ENCODE measurements around the gene RBM12.
"Not testable (repeated sequence)": the region's sequence is repeated elsewhere in the genome, so short reads cannot be mapped to it uniquely, and the experiment has no call there.

RBM12 gene

GRCh38 chr20:35702051-35702823, 37.5 kb upstream of the RBM12 start:
- Mint-ChIP-seq H3K4me1 (peaks cover 22 to 32% of the 10 kb centered on the region in 2 donors), H3K27ac (peak overlapping the region; percentile 79), H3K9me3 (no peaks in the 10 kb centered on the region), H3K4me3 (no peak overlapping the region), H3K27me3 (no peaks in the 10 kb centered on the region), H3K36me3 (peaks cover 29 to 56% of the 10 kb centered on the region in 2 donors)
- DNase-seq (no peak), ATAC-seq (replicated peaks) (no peak)

- H3K4me3 Mint-ChIP-seq = peak overlapping the region; percentile 95 to 99
- ATAC-seq (replicated peaks) (no peak), DNase-seq (no peak)
- H3K9me3 Mint-ChIP-seq = no peaks in the 10 kb centered on the region
- peak overlapping the region; percentile 100 for H3K27ac Mint-ChIP-seq
- peaks cover 31 to 59% of the 10 kb centered on the region in 2 donors for H3K36me3 Mint-ChIP-seq
- H3K4me1 Mint-ChIP-seq = peaks cover 20 to 33% of the 10 kb centered on the region in 2 donors
- no peaks in the 10 kb centered on the region for H3K27me3 Mint-ChIP-seq
Observed at GRCh38 chr20:35700625-35701148, 36.0 kb upstream of the RBM12 start.

DNA sequence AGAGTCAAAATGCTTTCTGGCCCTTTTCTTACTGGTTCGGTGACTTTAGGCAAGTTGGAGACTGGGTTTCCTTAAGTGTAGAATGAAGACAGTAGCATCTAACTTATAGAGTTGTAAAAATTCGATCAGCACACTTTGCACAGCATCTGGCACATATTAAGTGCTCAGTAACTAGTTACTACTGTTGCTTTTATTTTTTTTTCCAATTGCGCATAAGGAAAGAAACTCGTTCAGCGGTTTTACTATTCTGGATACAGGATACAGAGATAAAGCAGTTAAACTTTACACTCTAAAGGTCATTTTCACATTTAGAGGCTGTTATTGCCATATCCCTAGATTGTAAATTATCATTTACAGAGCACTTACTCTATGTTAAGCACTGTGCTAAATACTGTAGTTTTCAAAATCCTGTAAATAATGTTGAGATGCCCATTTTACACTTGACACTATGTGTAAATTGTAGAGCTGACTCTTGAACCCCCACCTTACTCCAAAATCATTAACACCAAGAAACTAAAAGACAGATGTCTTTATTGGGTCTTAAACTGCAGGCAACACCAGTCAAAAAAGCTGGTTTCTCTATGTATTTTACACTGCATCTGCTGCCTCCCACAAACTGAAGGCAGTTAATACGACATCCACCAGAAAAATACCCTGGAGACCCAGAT, 35.4 kb upstream of the RBM12 start:
- Mint-ChIP-seq H3K27me3 (no peaks in the 10 kb centered on the region), H3K4me1 (peaks cover 22 to 33% of the 10 kb centered on the region in 2 donors), H3K27ac (peak overlapping the region; percentile 100), H3K4me3 (peak overlapping the region; percentile 95 to 99), H3K36me3 (peaks cover 34 to 64% of the 10 kb centered on the region in 2 donors), H3K9me3 (no peaks in the 10 kb centered on the region)
- DNase-seq = no peak
- no peak for ATAC-seq (replicated peaks)

- Mint-ChIP-seq H3K27me3 (no peaks in the 10 kb centered on the region), H3K36me3 (peaks cover 31 to 59% of the 10 kb centered on the region in 2 donors), H3K4me3 (peak within 1 kb of the TSS; percentile 95 to 99), H3K4me1 (peaks cover 22 to 33% of the 10 kb centered on the region in 2 donors), H3K9me3 (no peaks in the 10 kb centered on the region), H3K27ac (peak within 1 kb of the TSS; percentile 100)
- ATAC-seq (replicated peaks) (peak; percentile 91 to 93), DNase-seq (peak; percentile 79)
Observed at GRCh38 chr20:35699127-35699956, 34.6 kb upstream of the RBM12 start, which contains the start of the genes NFS1 and ROMO1. Gene NFS1 (minus strand): TSS chr20:35699352. CDS start chr20:35699288, 64 bp downstream. Gene ROMO1 (plus strand): TSS chr20:35699405. CDS start chr20:35699633, 228 bp downstream.

DNA sequence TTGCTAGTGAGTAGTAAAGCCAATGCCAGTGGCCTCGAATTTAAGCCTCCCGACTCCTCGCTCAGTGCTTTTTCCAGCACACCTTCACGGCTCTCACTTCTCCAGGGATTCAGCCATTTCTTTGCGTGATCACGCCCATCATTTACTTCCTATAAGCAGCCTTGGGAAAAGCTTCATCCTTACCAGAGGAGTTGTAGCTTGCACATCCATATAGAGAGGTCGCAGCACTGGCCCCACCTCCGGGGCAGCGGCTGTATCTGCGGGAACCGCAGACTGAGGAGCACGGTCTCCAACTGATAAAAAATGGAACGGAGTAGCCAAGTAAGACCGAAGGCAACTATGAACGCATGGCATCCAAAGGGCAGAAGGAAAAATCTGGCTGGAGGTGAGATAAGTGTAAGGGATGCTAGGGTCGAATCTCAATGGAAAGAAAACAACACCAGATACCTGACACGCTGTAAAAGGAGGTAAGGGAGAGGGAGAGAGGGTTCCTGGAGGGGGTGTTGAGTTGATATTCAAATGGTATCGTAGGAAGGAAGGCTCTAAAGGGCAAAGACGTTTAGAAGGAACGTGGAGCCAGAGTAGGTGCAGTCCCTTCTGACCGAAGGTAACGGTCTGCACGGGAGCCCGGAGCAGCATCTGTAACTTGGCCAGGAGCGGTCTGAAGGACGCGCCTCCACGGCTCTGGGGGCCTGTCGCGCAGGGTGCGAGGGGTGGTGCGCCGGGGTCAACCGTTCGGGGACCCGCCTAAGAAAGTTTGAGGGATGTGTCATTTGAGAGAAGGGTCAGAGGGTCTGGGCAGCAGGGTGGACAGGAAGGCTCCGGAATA, 33.8 kb upstream of the RBM12 start:
- Mint-ChIP-seq H3K27ac (peak overlapping the region; percentile 98), H3K9me3 (no peaks in the 10 kb centered on the region)
- ATAC-seq (replicated peaks) = peak; percentile 62 to 69

GRCh38 chr20:35697696-35698297, 33.1 kb upstream of the RBM12 start:
- peaks cover 22 to 33% of the 10 kb centered on the region in 2 donors for H3K4me1 Mint-ChIP-seq
- no peaks in the 10 kb centered on the region for H3K9me3 Mint-ChIP-seq
- H3K36me3 Mint-ChIP-seq = peaks cover 22 to 46% of the 10 kb centered on the region in 2 donors
- no peaks in the 10 kb centered on the region for H3K27me3 Mint-ChIP-seq
- peak overlapping the region; percentile 95 to 99 for H3K4me3 Mint-ChIP-seq
- DNase-seq (no peak), ATAC-seq (replicated peaks) (no peak)
- peak overlapping the region; percentile 98 for H3K27ac Mint-ChIP-seq

More for the DNA sequence above, 33.8 kb upstream of the RBM12 start:
- Mint-ChIP-seq H3K27me3 (no peaks in the 10 kb centered on the region), H3K4me1 (peaks cover 22 to 33% of the 10 kb centered on the region in 2 donors), H3K4me3 (peak overlapping the region; percentile 95 to 99), H3K36me3 (peaks cover 23 to 51% of the 10 kb centered on the region in 2 donors)
- DNase-seq = no peak

- Mint-ChIP-seq H3K4me3 (no peak overlapping the region), H3K36me3 (peaks cover 22 to 35% of the 10 kb centered on the region in 2 donors), H3K4me1 (peaks cover 22 to 32% of the 10 kb centered on the region in 2 donors), H3K27me3 (no peaks in the 10 kb centered on the region), H3K27ac (no peak overlapping the region), H3K9me3 (no peaks in the 10 kb centered on the region)
- DNase-seq (no peak), ATAC-seq (replicated peaks) (no peak)
Observed at GRCh38 chr20:35695978-35696377, 31.3 kb upstream of the RBM12 start.

GRCh38 chr20:35695245-35695749, 30.6 kb upstream of the RBM12 start:
- H3K27me3 Mint-ChIP-seq = no peaks in the 10 kb centered on the region

GRCh38 chr20:35690265-35690664, 25.6 kb upstream of the RBM12 start:
- Mint-ChIP-seq H3K4me1 (peaks cover 6 to 9% of the 10 kb centered on the region in 2 donors), H3K36me3 (peaks cover 35 to 36% of the 10 kb centered on the region in 2 donors), H3K27ac (peak overlapping the region; percentile 59), H3K9me3 (peaks cover 4% of the 10 kb centered on the region in 2 donors), H3K4me3 (no peak overlapping the region), H3K27me3 (no peaks in the 10 kb centered on the region)
- ATAC-seq (replicated peaks) (no peak), DNase-seq (no peak)

More at GRCh38 chr20:35695245-35695749, 30.6 kb upstream of the RBM12 start:
- no peak for ATAC-seq (replicated peaks)
- peaks cover 19 to 25% of the 10 kb centered on the region in 2 donors for H3K4me1 Mint-ChIP-seq
- no peak for DNase-seq
- peaks cover 27 to 39% of the 10 kb centered on the region in 2 donors for H3K36me3 Mint-ChIP-seq
- no peak overlapping the region for H3K4me3 Mint-ChIP-seq
- no peak overlapping the region for H3K27ac Mint-ChIP-seq
- H3K9me3 Mint-ChIP-seq = no peaks in the 10 kb centered on the region

- not testable (repeated sequence) for H3K4me1 Mint-ChIP-seq; ATAC-seq (replicated peaks); H3K27me3 Mint-ChIP-seq; H3K4me3 Mint-ChIP-seq; DNase-seq; H3K27ac Mint-ChIP-seq; H3K9me3 Mint-ChIP-seq
- H3K36me3 Mint-ChIP-seq = peaks cover 34 to 39% of the 10 kb centered on the region in 2 donors
Observed at GRCh38 chr20:35686872-35687271, 22.2 kb upstream of the RBM12 start.

DNA sequence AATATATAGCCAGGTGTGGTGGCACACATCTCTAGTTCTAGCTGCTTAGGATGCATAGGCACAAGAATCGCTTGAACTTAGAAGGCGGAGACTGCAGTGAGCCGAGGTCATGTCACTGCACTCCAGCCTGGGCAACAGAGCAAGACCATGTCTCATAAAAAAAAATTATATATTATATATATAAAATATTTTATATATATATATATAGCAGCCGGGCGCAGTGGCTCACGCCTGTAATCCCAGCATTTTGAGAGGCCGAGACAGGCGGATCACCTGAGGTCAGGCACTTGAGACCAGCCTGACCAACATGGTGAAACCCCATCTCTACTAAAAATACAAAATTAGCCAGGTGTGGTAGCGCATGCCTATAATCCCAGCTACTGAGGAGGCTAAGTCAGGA, 20.7 kb upstream of the RBM12 start:
- H3K4me1 Mint-ChIP-seq = peaks cover 13 to 19% of the 10 kb centered on the region in 2 donors
- not testable (repeated sequence) for H3K27ac Mint-ChIP-seq; H3K27me3 Mint-ChIP-seq; H3K4me3 Mint-ChIP-seq; ATAC-seq (replicated peaks); DNase-seq; H3K9me3 Mint-ChIP-seq
- peaks cover 30 to 37% of the 10 kb centered on the region in 2 donors for H3K36me3 Mint-ChIP-seq

DNA sequence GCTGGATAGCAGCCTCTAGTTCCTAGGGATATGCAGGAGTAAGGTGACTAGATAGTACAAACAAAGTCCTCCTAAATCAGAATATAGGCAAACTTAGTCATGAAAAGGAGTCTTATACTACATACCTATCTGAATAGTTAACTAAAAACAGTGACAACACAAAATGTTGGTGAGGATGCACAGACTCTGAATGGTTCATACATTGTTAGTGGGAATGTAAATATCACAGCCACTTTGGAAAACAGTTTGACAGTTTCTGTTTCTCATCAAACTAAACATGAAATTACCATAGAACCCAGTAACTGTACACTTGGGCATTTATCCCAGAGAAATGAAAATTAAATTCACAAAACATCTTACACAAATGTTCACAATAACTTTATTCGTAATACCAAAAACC, 17.3 kb upstream of the RBM12 start:
- ATAC-seq (replicated peaks) (no peak), DNase-seq (no peak)
- Mint-ChIP-seq H3K27me3 (no peaks in the 10 kb centered on the region), H3K9me3 (no peaks in the 10 kb centered on the region), H3K4me3 (no peak overlapping the region), H3K27ac (no peak overlapping the region), H3K36me3 (peaks cover 10 to 24% of the 10 kb centered on the region in 2 donors), H3K4me1 (peaks cover 10 to 18% of the 10 kb centered on the region in 2 donors)
